B cell (primary cell): ENCODE measurements around the gene CDK5RAP3. TPM values are rescaled to one million over a fixed set of nuclear protein-coding genes. Genes with fewer than 3 reads are reported as not detected.

Source experiments
- ATAC-seq: fragments of 200-7000 bp; cut with Tn5 transposase; one replicate; pipeline ENCODE4 v1.10.0; 2021; ENCODE audit warnings: low read depth, mild to moderate bottlenecking, moderate number of reproducible peaks, moderate library complexity
- CTCF ChIA-PET: fragments of 350-600 bp; sonication (Branson Sonifier 250); formaldehyde crosslinking; loops from one replicate; lab custom pipeline; 2021; ENCODE audit warnings: antibody characterized with exemption, inconsistent platforms; lab: Charles Lee
- POLR2A ChIA-PET: fragments of 350-600 bp; sonication (Branson Sonifier 250); formaldehyde crosslinking; loops from one replicate; lab custom pipeline; 2021; ENCODE audit warnings: antibody characterized with exemption; lab: Charles Lee
- DNase-seq: peaks from one replicate; pipeline ENCODE4 v3.0.0; 2013
- H2AFZ ChIP-seq: 2 replicates; pipeline ENCODE4 v1.6.1; 2012; ENCODE audit warnings: mild to moderate bottlenecking, low read depth, low read length; ENCODE audit not compliant: insufficient read depth, poor library complexity, severe bottlenecking
- H3K27ac ChIP-seq, 2 donors: 1 replicate in 1 of 2; 2 replicates in 1 of 2; pipeline ENCODE4 v1.5.1; 2012 to 2013; ENCODE audit warnings: low read length in 2 of 2, mild to moderate bottlenecking in 2 of 2, moderate library complexity in 1 of 2
- H3K27me3 ChIP-seq, 4 experiments: fragments of 200-600 bp in 1 of 4; sonication (generic) in 1 of 4; replicated peaks in 1 of 4; 1 replicate in 2 of 4; 2 replicates in 2 of 4; pipeline versions ENCODE4 v1.6.1 to v1.7.0; 2013 to 2016; ENCODE audit warnings: low read length in 3 of 4, mild to moderate bottlenecking in 2 of 4, mixed read lengths in 1 of 4, moderate library complexity in 1 of 4; ENCODE audit not compliant: insufficient read depth in 4 of 4, control insufficient read depth in 3 of 4; ENCODE audit errors: control extremely low read depth in 1 of 4
- H3K36me3 ChIP-seq, 2 experiments: replicated peaks in 1 of 2; 1 replicate in 1 of 2; 2 replicates in 1 of 2; pipeline versions ENCODE4 v1.6.1 to v1.7.1; 2013; ENCODE audit warnings: low read length in 1 of 2; ENCODE audit not compliant: insufficient read depth in 2 of 2, control insufficient read depth in 1 of 2; ENCODE audit errors: control extremely low read depth in 1 of 2, extremely low read depth in 1 of 2
- H3K4me1 ChIP-seq, 2 donors: fragments of 200-600 bp in 1 of 2; sonication (generic) in 1 of 2; 1 replicate in 1 of 2; 2 replicates in 1 of 2; pipeline versions ENCODE4 v1.5.1 to v1.6.1; 2013 to 2017; ENCODE audit warnings: low read length in 2 of 2; ENCODE audit not compliant: control insufficient read depth in 2 of 2, insufficient read depth in 2 of 2
- H3K4me2 ChIP-seq: replicated peaks from 2 replicates; pipeline ENCODE3; 2012; ENCODE audit warnings: mild to moderate bottlenecking, low read depth, low read length; ENCODE audit not compliant: poor library complexity, severe bottlenecking
- H3K4me3 ChIP-seq, 5 experiments: fragments of 200-600 bp in 1 of 5; sonication (generic) in 1 of 5; 1 replicate in 3 of 5; 2 replicates in 2 of 5; pipeline versions ENCODE4 v1.5.1 to v1.7.0; 2011 to 2016; ENCODE audit warnings: low read length in 4 of 5, mild to moderate bottlenecking in 4 of 5, low read depth in 2 of 5, control low read depth in 1 of 5, moderate library complexity in 1 of 5; ENCODE audit not compliant: insufficient read depth in 1 of 5; ENCODE audit errors: control extremely low read depth in 1 of 5, extremely low read depth in 1 of 5
- H3K79me2 ChIP-seq: fragments of 200-600 bp; sonication (generic); one replicate; pipeline ENCODE4 v1.6.0; 2016; ENCODE audit warnings: low read length; ENCODE audit not compliant: control insufficient read depth, insufficient read depth
- H3K9ac ChIP-seq: fragments of 200-600 bp; sonication (generic); 2 replicates; pipeline ENCODE4 v1.6.1; 2017; ENCODE audit warnings: mild to moderate bottlenecking, low read length, moderate library complexity
- H3K9me3 ChIP-seq, 3 donors: one replicate each; pipeline versions ENCODE4 v1.6.1 to v1.7.1; 2013; ENCODE audit warnings: low read length in 2 of 3; ENCODE audit not compliant: control insufficient read depth in 2 of 3, insufficient read depth in 1 of 3; ENCODE audit errors: control extremely low read depth in 1 of 3
- H4K20me1 ChIP-seq: 2 replicates; pipeline ENCODE4 v1.6.0; 2012; ENCODE audit warnings: mild to moderate bottlenecking, low read length; ENCODE audit not compliant: insufficient read depth, control insufficient read depth, poor library complexity, severe bottlenecking
- H3K27ac Mint-ChIP-seq: one replicate; pipeline ENCODE4 v1.8.0; 2021; ENCODE audit warnings: mixed read lengths
- H3K27me3 Mint-ChIP-seq: one replicate; pipeline ENCODE4 v1.8.0; 2021; ENCODE audit warnings: mixed read lengths
- H3K4me1 Mint-ChIP-seq: one replicate; pipeline ENCODE4 v1.8.0; 2021; ENCODE audit warnings: mixed read lengths
- H3K4me3 Mint-ChIP-seq: one replicate; pipeline ENCODE4 v1.8.0; 2021; ENCODE audit warnings: mixed read lengths
- H3K9me3 Mint-ChIP-seq: one replicate; pipeline ENCODE4 v1.8.0; 2022; ENCODE audit warnings: mixed read lengths; ENCODE audit not compliant: insufficient read depth
- EZH2 ChIP-seq: IDR thresholded peaks from 2 replicates; pipeline ENCODE4 v1.6.1; 2012; ENCODE audit warnings: borderline replicate concordance, low read depth, mild to moderate bottlenecking, moderate library complexity, low read length; ENCODE audit not compliant: insufficient read depth, poor library complexity, severe bottlenecking
- WGBS: methylation state at CpG from one replicate; pipeline ENCODE4 v1.1.5; 2013; ENCODE audit warnings: missing lambda C conversion rate; ENCODE audit not compliant: insufficient coverage; 5-methylcytosine and 5-hydroxymethylcytosine counted together
- intact Hi-C: fragments of 100-400 bp; cut with micrococcal nuclease; formaldehyde crosslinking; loops from one replicate; pipeline ENCODE4 v1.10.0; 2022
- polyA plus RNA-seq: library from polyadenylated mRNA; depleted of rRNA; stranded (reverse); fragments of >200 nt; gene quantifications from 2 replicates; pipeline ENCODE4 v1.2.3, GENCODE V29; 2012
- total RNA-seq, 2 donors: library from RNA; stranded (reverse); fragments of 120-200 nt in 1 of 2; gene quantifications; 1 replicate in 1 of 2; 2 replicates in 1 of 2; pipeline versions ENCODE4 v1.2.3 to v1.2.4, GENCODE V29; 2013 to 2022
- TF ChIP-seq, protein P1 (sequence below): fragments of 200-600 bp; IDR thresholded peaks from one replicate; pipeline ENCODE4 v1.8.0; 2022; ENCODE audit warnings: antibody characterized with exemption, mild to moderate bottlenecking

CDK5RAP3 gene
- total and polyA plus RNA-seq, 2 donors (not counting 1 experiment from before 2014, with no cell fraction given) = 417 to 728 TPM

DNA sequence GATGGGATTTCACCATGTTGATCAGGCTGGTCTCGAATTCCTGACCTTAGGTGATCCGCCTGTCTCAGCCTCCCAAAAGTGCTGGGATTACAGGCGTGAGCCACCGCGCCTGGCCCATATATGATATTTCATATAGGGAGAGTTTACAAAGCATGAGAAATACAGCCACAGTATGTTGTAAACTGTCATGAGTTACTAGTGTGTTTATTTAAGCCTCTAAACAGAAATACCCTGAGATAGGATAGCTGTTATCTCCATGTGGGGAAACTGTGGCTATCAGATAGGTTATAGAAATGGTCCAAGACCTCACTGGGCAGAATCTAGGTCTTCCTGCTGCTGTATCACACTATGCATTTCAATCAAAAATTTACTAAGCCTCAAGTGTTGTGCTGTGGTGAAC lies 2.1 kb upstream of the CDK5RAP3 start:
- Mint-ChIP-seq H3K4me3 (no peak overlapping the region), H3K27me3 (no peaks in the 10 kb centered on the region), H3K9me3 (no peaks in the 10 kb centered on the region), H3K27ac (no peak overlapping the region), H3K4me1 (peaks cover 26% of the 10 kb centered on the region)
- ATAC-seq = no peak
- Histone ChIP-seq H3K36me3 (peaks cover 0 to 6% of the 10 kb centered on the region in 2 experiments), H3K4me1 (peaks cover 19 to 28% of the 10 kb centered on the region in 2 donors), H3K4me2 (no peak overlapping the region), H3K4me3 (no peak overlapping the region), H3K79me2 (peaks cover 25% of the 10 kb centered on the region), H3K27ac (no peak overlapping the region), H2AFZ (no peak overlapping the region), H3K9me3 (no peaks in the 10 kb centered on the region), H3K27me3 (no peaks in the 10 kb centered on the region), H4K20me1 (no peaks in the 10 kb centered on the region), H3K9ac (no peak overlapping the region)
- DNase-seq = no peak
- ChIA-PET POLR2A (no interaction called here), CTCF (interaction anchor here (0.7 to 7.3 kb wide), 6 partner anchors 10 to 307 kb away, joined by 5 to 155 read pairs (median 10); partner anchors contain the start of genes PNPO and SCRN2)
- intact Hi-C loops = no loop called here
- 100% methylated on average over 2 of the region's 5 CpGs for WGBS
- no peak for TF ChIP-seq EZH2
- TF ChIP-seq, protein P1, sequence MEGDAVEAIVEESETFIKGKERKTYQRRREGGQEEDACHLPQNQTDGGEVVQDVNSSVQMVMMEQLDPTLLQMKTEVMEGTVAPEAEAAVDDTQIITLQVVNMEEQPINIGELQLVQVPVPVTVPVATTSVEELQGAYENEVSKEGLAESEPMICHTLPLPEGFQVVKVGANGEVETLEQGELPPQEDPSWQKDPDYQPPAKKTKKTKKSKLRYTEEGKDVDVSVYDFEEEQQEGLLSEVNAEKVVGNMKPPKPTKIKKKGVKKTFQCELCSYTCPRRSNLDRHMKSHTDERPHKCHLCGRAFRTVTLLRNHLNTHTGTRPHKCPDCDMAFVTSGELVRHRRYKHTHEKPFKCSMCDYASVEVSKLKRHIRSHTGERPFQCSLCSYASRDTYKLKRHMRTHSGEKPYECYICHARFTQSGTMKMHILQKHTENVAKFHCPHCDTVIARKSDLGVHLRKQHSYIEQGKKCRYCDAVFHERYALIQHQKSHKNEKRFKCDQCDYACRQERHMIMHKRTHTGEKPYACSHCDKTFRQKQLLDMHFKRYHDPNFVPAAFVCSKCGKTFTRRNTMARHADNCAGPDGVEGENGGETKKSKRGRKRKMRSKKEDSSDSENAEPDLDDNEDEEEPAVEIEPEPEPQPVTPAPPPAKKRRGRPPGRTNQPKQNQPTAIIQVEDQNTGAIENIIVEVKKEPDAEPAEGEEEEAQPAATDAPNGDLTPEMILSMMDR = no peak

DNA sequence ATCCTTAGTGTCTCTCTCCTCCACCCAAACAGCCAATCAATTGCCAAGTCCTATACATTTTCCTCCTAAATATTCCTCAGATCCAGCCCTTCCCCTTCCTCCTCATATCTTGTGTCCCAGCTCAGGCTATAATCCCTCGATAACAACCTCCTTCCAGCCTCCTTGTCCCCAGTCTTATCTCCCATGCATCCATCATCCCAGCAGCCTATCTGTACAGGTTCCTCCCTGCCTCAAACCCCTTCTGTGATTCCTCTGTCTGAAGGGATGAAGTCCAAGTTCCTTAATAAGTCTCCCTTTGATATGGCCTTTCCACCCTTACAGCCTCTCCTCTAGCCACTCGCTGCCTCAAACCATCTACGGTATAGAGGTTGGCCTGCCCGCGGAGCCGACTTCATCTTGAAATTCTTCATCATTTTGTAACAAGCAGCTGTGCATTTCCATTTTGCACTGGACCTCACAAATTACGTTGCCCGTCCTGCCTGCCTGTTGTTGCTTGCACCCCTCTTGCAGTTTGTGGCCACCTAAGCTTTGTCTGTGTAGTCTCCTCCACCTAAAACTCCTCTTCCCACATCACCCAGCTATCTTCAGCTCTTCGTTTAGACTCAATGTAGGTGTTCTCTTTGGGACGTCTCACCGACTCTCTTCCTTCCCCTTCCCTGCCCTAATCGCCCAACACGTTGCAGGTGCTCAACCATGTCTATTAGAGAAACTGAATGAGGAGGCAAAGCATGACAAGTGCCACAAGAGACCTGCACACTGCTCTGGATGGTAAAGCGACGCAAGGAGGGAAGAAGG lies 786 bp upstream of the CDK5RAP3 start:
- intact Hi-C loops = loop anchor here (1.0 to 2.0 kb wide), 7 partner anchors 21 to 139 kb away; partner anchors contain the start of genes LRRC46, MRPL10, PNPO and SCRN2
- no peaks in the 10 kb centered on the region for H3K27me3 ChIP-seq
- no peaks in the 10 kb centered on the region for H3K27me3 Mint-ChIP-seq
- peak overlapping the region; percentile 87 for H3K9ac ChIP-seq
- WGBS = 72% methylated on average over 10 of the region's 15 CpGs
- peak overlapping the region; percentile 56 for H3K27ac Mint-ChIP-seq
- CTCF ChIA-PET = interaction anchor here (0.6 to 7.3 kb wide), 16 partner anchors 8 to 136 kb away, joined by 3 to 155 read pairs (median 8); partner anchors contain the start of genes NFE2L1, PNPO, SCRN2 and SP2
- POLR2A ChIA-PET = interaction anchor here (1.4 to 2.0 kb wide), 6 partner anchors 14 to 129 kb away, joined by 3 to 18 read pairs (median 5); partner anchors contain the start of genes PNPO, SCRN2 and SP2
- H3K9me3 Mint-ChIP-seq = no peaks in the 10 kb centered on the region
- peaks cover 25% of the 10 kb centered on the region for H3K79me2 ChIP-seq
- DNase-seq (no peak), ATAC-seq (no peak)
- peak overlapping the region; percentile 65 to 99 (median 94) for H3K4me3 ChIP-seq
- peak overlapping the region; percentile 96 for H2AFZ ChIP-seq
- no peaks in the 10 kb centered on the region for H4K20me1 ChIP-seq
- peaks cover 19 to 28% of the 10 kb centered on the region in 2 donors for H3K4me1 ChIP-seq
- H3K9me3 ChIP-seq = no peaks in the 10 kb centered on the region
- H3K4me2 ChIP-seq = peak overlapping the region; percentile 96
- peaks cover 26% of the 10 kb centered on the region for H3K4me1 Mint-ChIP-seq
- peaks cover 0 to 17% of the 10 kb centered on the region in 2 experiments for H3K36me3 ChIP-seq
- no peak for TF ChIP-seq EZH2
- TF ChIP-seq, protein P1 = no peak
- peak overlapping the region in 1 of 2 donors; percentile 59 for H3K27ac ChIP-seq
- H3K4me3 Mint-ChIP-seq = peak overlapping the region; percentile 98
